Smooth muscle cell (in vitro differentiated cells): ENCODE measurements around the gene CPNE5. TPM values are rescaled to one million over a fixed set of nuclear protein-coding genes. Genes with fewer than 3 reads are reported as not detected.
"Not testable (repeated sequence)": the region's sequence is repeated elsewhere in the genome, so short reads cannot be mapped to it uniquely, and the experiment has no call there.

Experiments used
- DNase-seq: peaks from one replicate; lab custom pipeline; 2025; ENCODE audit not compliant: unreplicated experiment; lab: John Stamatoyannopoulos, UW
- H2AFZ ChIP-seq: fragments of 200-600 bp; sonication (generic); 2 replicates; pipeline ENCODE4 v1.6.0; 2016; ENCODE audit warnings: antibody characterized with exemption, low read depth, mild to moderate bottlenecking
- H3F3A ChIP-seq: fragments of 200-600 bp; sonication (generic); 2 replicates; pipeline ENCODE4 v1.6.0; 2017; ENCODE audit warnings: antibody characterized with exemption, low read depth
- H3K27ac ChIP-seq: fragments of 200-600 bp; sonication (generic); 2 replicates; pipeline ENCODE4 v1.5.1; 2016; ENCODE audit warnings: low read depth, mild to moderate bottlenecking
- H3K27me3 ChIP-seq: fragments of 200-600 bp; sonication (generic); 2 replicates; pipeline ENCODE4 v1.6.1; 2016; ENCODE audit warnings: low read depth, mild to moderate bottlenecking
- H3K36me3 ChIP-seq: fragments of 200-600 bp; sonication (generic); 2 replicates; pipeline ENCODE4 v1.5.1; 2016; ENCODE audit warnings: low read depth
- H3K4me1 ChIP-seq: fragments of 200-600 bp; sonication (generic); 2 replicates; pipeline ENCODE4 v1.5.1; 2016; ENCODE audit warnings: low read depth
- H3K4me2 ChIP-seq: fragments of 200-600 bp; sonication (generic); 2 replicates; pipeline ENCODE4 v1.6.0; 2016; ENCODE audit warnings: mild to moderate bottlenecking
- H3K4me3 ChIP-seq: fragments of 200-600 bp; sonication (generic); 2 replicates; pipeline ENCODE4 v1.5.1; 2016; ENCODE audit warnings: mild to moderate bottlenecking
- H3K79me2 ChIP-seq: fragments of 200-600 bp; sonication (generic); 2 replicates; pipeline ENCODE4 v1.6.0; 2016; ENCODE audit warnings: low read depth, mild to moderate bottlenecking
- H3K9ac ChIP-seq: fragments of 200-600 bp; sonication (generic); 2 replicates; pipeline ENCODE4 v1.6.0; 2016; ENCODE audit warnings: low read depth
- H3K9me3 ChIP-seq: fragments of 200-600 bp; sonication (generic); replicated peaks from 2 replicates; pipeline ENCODE4 v1.5.1; 2016; ENCODE audit warnings: low read depth
- H4K20me1 ChIP-seq: fragments of 200-600 bp; sonication (generic); 2 replicates; pipeline ENCODE4 v1.6.0; 2016; ENCODE audit warnings: low read depth
- CTCF ChIP-seq: fragments of 200-600 bp; sonication (generic); IDR thresholded peaks from 2 replicates; pipeline ENCODE4 v1.5.1; 2017; ENCODE audit warnings: borderline replicate concordance, mild to moderate bottlenecking, antibody characterized with exemption; ENCODE audit not compliant: insufficient read depth, poor library complexity, severe bottlenecking
- WGBS: methylation state at CpG from one replicate; pipeline ENCODE4 v1.1.7; 2016; ENCODE audit warnings: low lambda C conversion rate; 5-methylcytosine and 5-hydroxymethylcytosine counted together
- polyA plus RNA-seq: library from polyadenylated mRNA; unstranded; fragments of >200 nt; fragmentation: Nextera tagmentation; extraction: Ambion mirVana; gene quantifications from 2 replicates; pipeline ENCODE4 v1.2.1, GENCODE V29; 2016
- total RNA-seq: library from RNA; depleted of rRNA; stranded (reverse); fragments of >200 nt; gene quantifications from 2 replicates; pipeline ENCODE4 v1.2.3, GENCODE V29; 2014

CPNE5 gene
- total and polyA plus RNA-seq, 2 experiments from 2014 or later, result 1.0 TPM; not detected in 1

- Histone ChIP-seq H3K36me3 (no peaks in the 10 kb centered on the region), H3K4me2 (no peak overlapping the region), H2AFZ (no peak overlapping the region), H3K79me2 (no peaks in the 10 kb centered on the region), H3K9ac (no peak overlapping the region), H3K27ac (no peak overlapping the region), H4K20me1 (no peaks in the 10 kb centered on the region), H3K27me3 (no peaks in the 10 kb centered on the region), H3K9me3 (no peaks in the 10 kb centered on the region), H3K4me3 (no peak overlapping the region), H3K4me1 (no peaks in the 10 kb centered on the region), H3F3A (no peaks in the 10 kb centered on the region)
- DNase-seq, result no peak
- 93% methylated on average over 4 of the region's 4 CpGs for WGBS
- TF ChIP-seq CTCF, result no peak
Measured at GRCh38 chr6:36712816-36713215, 126.4 kb downstream of the CPNE5 start.

GRCh38 chr6:36706339-36706738 lies 132.9 kb downstream of the CPNE5 start:
- Histone ChIP-seq H3F3A (no peaks in the 10 kb centered on the region), H3K4me1 (no peaks in the 10 kb centered on the region), H3K27ac (no peak overlapping the region), H2AFZ (no peak overlapping the region), H3K36me3 (no peaks in the 10 kb centered on the region), H3K9ac (no peak overlapping the region), H3K79me2 (no peaks in the 10 kb centered on the region), H4K20me1 (no peaks in the 10 kb centered on the region), H3K4me3 (no peak overlapping the region), H3K9me3 (no peaks in the 10 kb centered on the region), H3K27me3 (no peaks in the 10 kb centered on the region), H3K4me2 (no peak overlapping the region)
- WGBS, result 93% methylated on average over 1 of the region's 1 CpG
- no peak for TF ChIP-seq CTCF
- no peak for DNase-seq

- H3K4me1 ChIP-seq, H3F3A ChIP-seq, H3K9me3 ChIP-seq, H3K36me3 ChIP-seq, H3K4me2 ChIP-seq, H3K4me3 ChIP-seq, H3K27me3 ChIP-seq, H4K20me1 ChIP-seq, H3K79me2 ChIP-seq, DNase-seq, H2AFZ ChIP-seq, H3K9ac ChIP-seq, H3K27ac ChIP-seq: not testable (repeated sequence)
- WGBS, result 83% methylated on average over 5 of the region's 7 CpGs
Measured at GRCh38 chr6:36704961-36705577, 134.2 kb downstream of the CPNE5 start.

- Histone ChIP-seq H3K27me3 (no peaks in the 10 kb centered on the region), H3K27ac (no peak overlapping the region), H3K9ac (no peak overlapping the region), H3F3A (no peaks in the 10 kb centered on the region), H2AFZ (no peak overlapping the region), H3K4me2 (no peak overlapping the region), H3K9me3 (no peaks in the 10 kb centered on the region), H3K79me2 (no peaks in the 10 kb centered on the region), H3K4me1 (no peaks in the 10 kb centered on the region), H3K36me3 (no peaks in the 10 kb centered on the region), H3K4me3 (no peak overlapping the region), H4K20me1 (no peaks in the 10 kb centered on the region)
- DNase-seq, result no peak
- WGBS, result 92% methylated on average over 18 of the region's 18 CpGs
- no peak for TF ChIP-seq CTCF
Measured at GRCh38 chr6:36703982-36704381, 135.3 kb downstream of the CPNE5 start.
